HepG2 (cell line): ENCODE measurements around the gene DNALI1. TPM values are rescaled to one million over a fixed set of nuclear protein-coding genes. Genes with fewer than 3 reads are reported as not detected.
A peak's percentile ranks its signal among the peaks of the same experiment; 100 is the strongest.

ENCODE experiments used
- GABPB1 ChIP-seq: IDR thresholded peaks from 2 replicates; pipeline ENCODE4 v1.6.1; 2016; ENCODE audit warnings: mild to moderate bottlenecking, missing genetic modification reagents, moderate library complexity, missing compliant biosample characterization
- HIC2 ChIP-seq: sonication (generic); formaldehyde crosslinking; IDR thresholded peaks from 2 replicates; pipeline ENCODE4 v1.9.0; 2022; ENCODE audit warnings: low read depth, missing genetic modification reagents
- KLF6 ChIP-seq: IDR thresholded peaks from 2 replicates; pipeline ENCODE4 v1.8.0; 2016; ENCODE audit warnings: missing biosample characterization, missing genetic modification reagents
- MAFK ChIP-seq, 2 experiments: IDR thresholded peaks in 1 of 2; conservative IDR thresholded peaks in 1 of 2; 2 replicates each; pipeline ENCODE4 v1.6.1; 2011; ENCODE audit warnings: improper control_type of control experiment in 2 of 2, low read length in 2 of 2
- MTF2 ChIP-seq: sonication (generic); formaldehyde crosslinking; IDR thresholded peaks from 2 replicates; pipeline ENCODE4 v1.5.0; 2020; ENCODE audit warnings: missing genetic modification reagents, borderline replicate concordance
- MXD4 ChIP-seq: IDR thresholded peaks from 2 replicates; pipeline ENCODE4 v1.6.1; 2016; ENCODE audit warnings: mild to moderate bottlenecking, missing biosample characterization, missing genetic modification reagents
- MZF1 ChIP-seq: sonication (generic); formaldehyde crosslinking; IDR thresholded peaks from 2 replicates; pipeline ENCODE4 v1.8.1; 2023; ENCODE audit warnings: mild to moderate bottlenecking, missing genetic modification reagents, borderline replicate concordance
- NFIC ChIP-seq: IDR thresholded peaks from 2 replicates; pipeline ENCODE4 v1.6.1; 2012; ENCODE audit warnings: mild to moderate bottlenecking, low read length, inconsistent platforms
- RARG ChIP-seq: sonication (generic); formaldehyde crosslinking; IDR thresholded peaks from 2 replicates; pipeline ENCODE4 v1.4.0; 2020; ENCODE audit warnings: low read depth, mild to moderate bottlenecking, missing genetic modification reagents
- TCF12 ChIP-seq, 2 experiments: fragments of 450-650 bp in 1 of 2; sonication (generic) in 1 of 2; formaldehyde crosslinking in 1 of 2; IDR thresholded peaks; 2 replicates each; pipeline versions ENCODE4 v1.6.1 to v1.8.0; 2017 to 2022; ENCODE audit warnings: antibody characterized with exemption in 1 of 2, mild to moderate bottlenecking in 1 of 2, missing genetic modification reagents in 1 of 2, moderate library complexity in 1 of 2
- TFDP2 ChIP-seq: sonication (generic); formaldehyde crosslinking; IDR thresholded peaks from 2 replicates; pipeline ENCODE4 v1.4.0; 2020; ENCODE audit warnings: missing genetic modification reagents
- YY1 ChIP-seq: IDR thresholded peaks from 2 replicates; pipeline ENCODE4 v1.6.1; 2011; ENCODE audit warnings: low read length, low read depth, moderate library complexity, mild to moderate bottlenecking; ENCODE audit not compliant: insufficient read depth, insufficient replicate concordance
- ZBTB46 ChIP-seq: sonication (generic); formaldehyde crosslinking; IDR thresholded peaks from 2 replicates; pipeline ENCODE4 v1.4.0; 2020; ENCODE audit warnings: mild to moderate bottlenecking, missing genetic modification reagents, borderline replicate concordance
- ZFAT ChIP-seq: sonication (generic); formaldehyde crosslinking; conservative IDR thresholded peaks from 2 replicates; pipeline ENCODE4 v1.8.1; 2023; ENCODE audit warnings: missing genetic modification reagents, inconsistent platforms
- ZNF318 ChIP-seq: sonication (generic); formaldehyde crosslinking; IDR thresholded peaks from 2 replicates; pipeline ENCODE4 v1.4.0; 2020; ENCODE audit warnings: mild to moderate bottlenecking, missing genetic modification reagents
- polyA plus RNA-seq, 8 experiments: library from polyadenylated mRNA; depleted of rRNA in 3 of 8; stranded (reverse) in 7 of 8; unstranded in 1 of 8; fragments of >200 nt; fragmentation: Illumina TruSeq in 4 of 8; extraction: Trizol in 4 of 8; gene quantifications; 2 replicates each; pipeline versions ENCODE4 v1.2.1 to v1.2.3, GENCODE V29; 2011 to 2016; ENCODE audit warnings: low read depth in 4 of 8, missing spikeins in 1 of 8, mixed read lengths in 1 of 8; ENCODE audit not compliant: insufficient read depth in 1 of 8
- total RNA-seq, 5 experiments: library from RNA; depleted of rRNA; stranded (reverse); fragments of >200 nt; fragmentation: Illumina TruSeq; extraction: Trizol; gene quantifications; 2 replicates each; pipeline ENCODE4 v1.2.3, GENCODE V29; 2016; ENCODE audit warnings: low read depth in 1 of 5

The DNALI1 gene
- total and polyA plus RNA-seq, 2 of the 13 experiments (the other 11 are each of a cell fraction or from before 2014, with no cell fraction given), result 0.42 to 0.70 TPM

GRCh38 chr1:37595440-37596181, 38.9 kb downstream of the DNALI1 start, which contains the start of gene GNL2 (continued):
- TF ChIP-seq ZNF318 (CRISPR knock-in tag) (0 out of 2 replicates have a peak, but pooled peaks have one; percentile 60), HIC2 (CRISPR knock-in tag) (0 out of 2 replicates have a peak, but pooled peaks have one; percentile 25), MTF2 (CRISPR knock-in tag) (no peak), MZF1 (no peak), TFDP2 (CRISPR knock-in tag) (peak; percentile 86), RARG (CRISPR knock-in tag) (no peak), YY1 (peak; percentile 27), MXD4 (peak; percentile 97), KLF6 (CRISPR knock-in tag) (peak; percentile 58; the same call in 1 of the 2 replicates), MAFK (conservative IDR thresholded peaks at IDR 0.05 in 1 of 2, IDR thresholded peaks at IDR 0.05 in 1 of 2; ENCODE audit: low read length in 2 of 2) (no peak), NFIC (no peak), ZBTB46 (CRISPR knock-in tag) (no peak), TCF12 (IDR thresholded peaks at IDR 0.05) (no peak), TCF12 (CRISPR knock-in tag; IDR thresholded peaks at IDR 0.05) (no peak), GABPB1 (peak; percentile 99), ZFAT (no peak)
